IMR-90 (cell line): ENCODE results near the gene UTY. TPM values are rescaled to one million over a fixed set of nuclear protein-coding genes. Genes with fewer than 3 reads are reported as not detected.

Experiments
- ATAC-seq: fragments of 200-7000 bp; cut with Tn5 transposase; 2 replicates; pipeline ENCODE4 v1.9.1; 2020; ENCODE audit warnings: low read depth, mild to moderate bottlenecking, moderate library complexity
- BruUV-seq: library from RNA; stranded (reverse); fragments of 400-500 nt; replicated peaks from 2 replicates; lab custom pipeline; 2021; lab: Mats Ljungman, UMichigan
- CTCF ChIA-PET: fragments of 300-600 bp; formaldehyde crosslinking; extraction: SDS; loops from one replicate; lab custom pipeline; 2021; ENCODE audit warnings: antibody characterized with exemption; lab: Yijun Ruan, JAX
- POLR2A ChIA-PET: fragments of 300-600 bp; sonication (Branson Sonifier 250); formaldehyde crosslinking; loops from one replicate; lab custom pipeline; 2022; ENCODE audit warnings: antibody characterized with exemption; ENCODE audit not compliant: unreplicated experiment; lab: Charles Lee
- DNase-seq: peaks from one replicate; pipeline ENCODE4 v3.0.0; 2013
- H2AFZ ChIP-seq: replicated peaks from 2 replicates; pipeline ENCODE3; 2013; ENCODE audit warnings: low read length, mild to moderate bottlenecking; ENCODE audit not compliant: poor library complexity
- H2AK5ac ChIP-seq: 2 replicates; pipeline ENCODE4 v1.6.1; 2013; ENCODE audit warnings: low read depth, low read length, inconsistent platforms
- H2AK9ac ChIP-seq: replicated peaks from 2 replicates; pipeline ENCODE3; 2013; ENCODE audit warnings: mild to moderate bottlenecking, low read depth, low read length, moderate library complexity; ENCODE audit not compliant: poor library complexity
- H2BK120ac ChIP-seq: 2 replicates; pipeline ENCODE4 v1.6.1; 2013; ENCODE audit warnings: low read depth, low read length, inconsistent platforms
- H2BK15ac ChIP-seq: 3 replicates; pipeline ENCODE4 v1.6.1; 2013; ENCODE audit warnings: low read depth, low read length, inconsistent platforms
- H2BK20ac ChIP-seq: 2 replicates; pipeline ENCODE4 v1.6.1; 2013; ENCODE audit warnings: low read depth, mild to moderate bottlenecking, inconsistent platforms, low read length, moderate library complexity
- H2BK5ac ChIP-seq: 2 replicates; pipeline ENCODE4 v1.6.1; 2013; ENCODE audit warnings: mild to moderate bottlenecking, low read depth, low read length, inconsistent platforms; ENCODE audit not compliant: poor library complexity, severe bottlenecking
- H3K14ac ChIP-seq: replicated peaks from 2 replicates; pipeline ENCODE4 v1.6.1; 2013; ENCODE audit warnings: low read depth, low read length, inconsistent platforms
- H3K18ac ChIP-seq: 2 replicates; pipeline ENCODE4 v1.6.1; 2013; ENCODE audit warnings: low read depth, low read length, control low read depth
- H3K23ac ChIP-seq: 2 replicates; pipeline ENCODE4 v1.6.1; 2013; ENCODE audit warnings: low read depth, low read length, inconsistent platforms
- H3K27ac ChIP-seq: 2 replicates; pipeline ENCODE4 v1.5.1; 2013; ENCODE audit warnings: mild to moderate bottlenecking, control low read depth, low read length; ENCODE audit not compliant: insufficient read depth
- H3K27me3 ChIP-seq: 2 replicates; pipeline ENCODE4 v1.6.1; 2013; ENCODE audit warnings: low read length; ENCODE audit not compliant: control insufficient read depth, insufficient read depth
- H3K36me3 ChIP-seq: 2 replicates; pipeline ENCODE4 v1.6.1; 2013; ENCODE audit warnings: low read length, mixed read lengths; ENCODE audit not compliant: control insufficient read depth, insufficient read depth
- H3K4ac ChIP-seq: 2 replicates; pipeline ENCODE4 v1.6.1; 2013; ENCODE audit warnings: low read depth, low read length, inconsistent platforms
- H3K4me1 ChIP-seq: 2 replicates; pipeline ENCODE4 v1.6.1; 2013; ENCODE audit warnings: low read length, mixed read lengths; ENCODE audit not compliant: control insufficient read depth, insufficient read depth
- H3K4me2 ChIP-seq: 2 replicates; pipeline ENCODE4 v1.6.1; 2013; ENCODE audit warnings: low read depth, mild to moderate bottlenecking, control low read depth, low read length, moderate library complexity
- H3K4me3 ChIP-seq: 2 replicates; pipeline ENCODE4 v1.5.1; 2013; ENCODE audit warnings: low read depth, mild to moderate bottlenecking, control low read depth, low read length, moderate library complexity; ENCODE audit not compliant: insufficient read depth
- H3K56ac ChIP-seq: 2 replicates; pipeline ENCODE4 v1.6.1; 2013; ENCODE audit warnings: low read length, inconsistent platforms; ENCODE audit not compliant: insufficient read depth; ENCODE audit errors: extremely low read depth
- H3K79me1 ChIP-seq, 2 experiments: 2 replicates each; pipeline ENCODE4 v1.6.1; 2013; ENCODE audit warnings: low read length in 2 of 2, inconsistent platforms in 1 of 2, low read depth in 1 of 2
- H3K9ac ChIP-seq: 2 replicates; pipeline ENCODE4 v1.6.1; 2013; ENCODE audit warnings: low read depth, low read length, control low read depth
- H3K9me1 ChIP-seq: 2 replicates; pipeline ENCODE4 v1.6.1; 2013; ENCODE audit warnings: low read length, inconsistent platforms; ENCODE audit not compliant: insufficient read depth
- H3K9me3 ChIP-seq: 2 replicates; pipeline ENCODE4 v1.6.1; 2013; ENCODE audit warnings: low read length; ENCODE audit not compliant: control insufficient read depth, insufficient read depth
- H4K20me1 ChIP-seq: 2 replicates; pipeline ENCODE4 v1.6.1; 2013; ENCODE audit warnings: low read length, inconsistent platforms; ENCODE audit not compliant: insufficient read depth
- H4K5ac ChIP-seq: 2 replicates; pipeline ENCODE4 v1.6.1; 2013; ENCODE audit warnings: mild to moderate bottlenecking, low read depth, low read length, control low read depth
- H4K8ac ChIP-seq, 2 experiments: 2 replicates each; pipeline ENCODE4 v1.6.1; 2013; ENCODE audit warnings: low read depth in 2 of 2, low read length in 2 of 2, control low read depth in 1 of 2, inconsistent platforms in 1 of 2
- H4K91ac ChIP-seq: 2 replicates; pipeline ENCODE4 v1.6.1; 2013; ENCODE audit warnings: low read depth, low read length, inconsistent platforms; ENCODE audit not compliant: insufficient read depth
- CEBPB ChIP-seq: IDR thresholded peaks from 2 replicates; pipeline ENCODE4 v1.6.1; 2012; ENCODE audit warnings: low read depth, low read length, improper control_type of control experiment
- CHD1 ChIP-seq: IDR thresholded peaks from 2 replicates; pipeline ENCODE4 v1.6.1; 2012; ENCODE audit warnings: low read depth, low read length, improper control_type of control experiment
- CTCF ChIP-seq: conservative IDR thresholded peaks from 2 replicates; pipeline ENCODE4 v1.5.1; 2012; ENCODE audit warnings: mild to moderate bottlenecking, low read depth, low read length, improper control_type of control experiment
- ELK1 ChIP-seq: fragments of 150-350 bp; IDR thresholded peaks from 2 replicates; pipeline ENCODE4 v1.6.1; 2016; ENCODE audit warnings: low read depth, mild to moderate bottlenecking, low read length, moderate library complexity, borderline replicate concordance
- MAFK ChIP-seq: IDR thresholded peaks from 2 replicates; pipeline ENCODE4 v1.6.1; 2012; ENCODE audit warnings: low read depth, low read length, improper control_type of control experiment
- MAZ ChIP-seq: IDR thresholded peaks from 2 replicates; pipeline ENCODE4 v1.6.1; 2012; ENCODE audit warnings: low read depth, mild to moderate bottlenecking, low read length, improper control_type of control experiment, moderate library complexity, borderline replicate concordance
- MXI1 ChIP-seq: IDR thresholded peaks from 2 replicates; pipeline ENCODE4 v1.6.1; 2012; ENCODE audit warnings: low read depth, mild to moderate bottlenecking, low read length, moderate library complexity, borderline replicate concordance
- NFE2L2 ChIP-seq: fragments of 150-350 bp; IDR thresholded peaks from 2 replicates; pipeline ENCODE4 v1.6.1; 2016; ENCODE audit warnings: low read depth, mild to moderate bottlenecking, low read length
- POLR2A ChIP-seq: IDR thresholded peaks from 2 replicates; pipeline ENCODE4 v1.6.1; 2012; ENCODE audit warnings: mild to moderate bottlenecking, low read depth, low read length
- RAD21 ChIP-seq: IDR thresholded peaks from 2 replicates; pipeline ENCODE4 v1.6.1; 2012; ENCODE audit warnings: low read length, improper control_type of control experiment
- RCOR1 ChIP-seq: IDR thresholded peaks from 2 replicates; pipeline ENCODE4 v1.6.1; 2012; ENCODE audit warnings: mild to moderate bottlenecking, low read length, improper control_type of control experiment; ENCODE audit not compliant: insufficient replicate concordance
- SMC3 ChIP-seq: fragments of 150-350 bp; IDR thresholded peaks from 2 replicates; pipeline ENCODE4 v1.6.1; 2016; ENCODE audit warnings: low read depth, mild to moderate bottlenecking, antibody characterized with exemption, low read length, moderate library complexity
- USF2 ChIP-seq: fragments of 150-350 bp; IDR thresholded peaks from 2 replicates; pipeline ENCODE4 v1.6.1; 2017; ENCODE audit warnings: mild to moderate bottlenecking, antibody characterized with exemption, low read length, low read depth
- WGBS, 2 experiments: methylation state at CpG; one replicate each; pipeline versions ENCODE4 v1.1.5 to v1.1.7; 2013; ENCODE audit warnings: missing lambda C conversion rate in 2 of 2; ENCODE audit not compliant: insufficient read length in 1 of 2; ENCODE audit errors: extremely low coverage in 2 of 2; 5-methylcytosine and 5-hydroxymethylcytosine counted together
- dilution Hi-C: fragments of 300-500 bp; cut with HindIII; formaldehyde crosslinking; loops from one replicate; pipeline ENCODE4 v1.14.3; 2018; ENCODE audit warnings: low sequenced_read_pairs; ENCODE audit not compliant: unreplicated experiment
- in situ Hi-C: fragments of 300-500 bp; cut with MboI; formaldehyde crosslinking; loops from 3 replicates; pipeline ENCODE4 v1.14.3; 2019; ENCODE audit warnings: low sequenced_read_pairs, inconsistent platforms, mixed read lengths
- intact Hi-C: fragments of 100-400 bp; cut with micrococcal nuclease; formaldehyde crosslinking; loops from 2 replicates; pipeline ENCODE4 v1.10.0; 2022
- polyA plus RNA-seq, 3 experiments: library from polyadenylated mRNA; depleted of rRNA; stranded (reverse); fragments of >200 nt; gene quantifications; 2 replicates each; pipeline ENCODE4 v1.2.3, GENCODE V29; 2012; ENCODE audit warnings: low replicate concordance in 1 of 3
- total RNA-seq: library from RNA; depleted of rRNA; stranded (reverse); fragments of >200 nt; gene quantifications from 2 replicates; pipeline ENCODE4 v1.2.3, GENCODE V29; 2012

Gene UTY
- total and polyA plus RNA-seq, 2 of the 4 experiments (the other 2 are of a cell fraction): not detected

GRCh38 chrY:13205214-13205613 lies 274.6 kb downstream of the UTY start:
- no peak overlapping the region for H3K18ac ChIP-seq
- no peak overlapping the region for H3K4me2 ChIP-seq
- H3K9me3 ChIP-seq: no peaks in the 10 kb centered on the region
- intact Hi-C loops (no loop called here), dilution Hi-C loops (no loop called here), in situ Hi-C loops (no loop called here)
- no peaks in the 10 kb centered on the region for H3K36me3 ChIP-seq
- no peaks in the 10 kb centered on the region for H3K27me3 ChIP-seq
- no peaks in the 10 kb centered on the region for H3K79me1 ChIP-seq
- H2BK120ac ChIP-seq: no peak overlapping the region
- H2AK9ac ChIP-seq: no peak overlapping the region
- H2BK15ac ChIP-seq: no peak overlapping the region
- no peak overlapping the region for H2AFZ ChIP-seq
- H3K4me3 ChIP-seq: no peak overlapping the region
- H3K4ac ChIP-seq: no peak overlapping the region
- H4K91ac ChIP-seq: no peak overlapping the region
- H3K23ac ChIP-seq: no peak overlapping the region
- H4K5ac ChIP-seq: no peak overlapping the region
- no peak overlapping the region for H3K56ac ChIP-seq
- H2BK5ac ChIP-seq: no peak overlapping the region
- no peak overlapping the region for H3K14ac ChIP-seq
- H4K8ac ChIP-seq: no peak overlapping the region
- ATAC-seq (no peak), DNase-seq (no peak)
- no peaks in the 10 kb centered on the region for H4K20me1 ChIP-seq
- no CpG with 5 or more reads among the region's 1 CpG for WGBS, 2 experiments
- no peaks in the 10 kb centered on the region for H3K4me1 ChIP-seq
- no peak overlapping the region for H3K27ac ChIP-seq
- no peak for TF ChIP-seq NFE2L2
- TF ChIP-seq POLR2A: no peak
- no peak for TF ChIP-seq CTCF
- no peak for TF ChIP-seq MAZ
- TF ChIP-seq ELK1: no peak
- no peak for TF ChIP-seq MAFK
- TF ChIP-seq RAD21: no peak
- TF ChIP-seq RCOR1: no peak
- TF ChIP-seq SMC3: no peak
- no peak for TF ChIP-seq MXI1
- TF ChIP-seq CEBPB: no peak
- TF ChIP-seq CHD1: no peak
- TF ChIP-seq USF2: no peak
- H2AK5ac ChIP-seq: no peak overlapping the region
- H3K9ac ChIP-seq: no peak overlapping the region
- POLR2A ChIA-PET: no interaction called here
- H2BK20ac ChIP-seq: no peak overlapping the region
- no peaks in the 10 kb centered on the region for H3K9me1 ChIP-seq
- no TSS peak for BruUV-seq
- CTCF ChIA-PET: no interaction called here
